ENCODE results near the gene AKNAD1.
A peak's percentile ranks its signal among the peaks of the same experiment; 100 is the strongest.

AKNAD1 gene

DNA sequence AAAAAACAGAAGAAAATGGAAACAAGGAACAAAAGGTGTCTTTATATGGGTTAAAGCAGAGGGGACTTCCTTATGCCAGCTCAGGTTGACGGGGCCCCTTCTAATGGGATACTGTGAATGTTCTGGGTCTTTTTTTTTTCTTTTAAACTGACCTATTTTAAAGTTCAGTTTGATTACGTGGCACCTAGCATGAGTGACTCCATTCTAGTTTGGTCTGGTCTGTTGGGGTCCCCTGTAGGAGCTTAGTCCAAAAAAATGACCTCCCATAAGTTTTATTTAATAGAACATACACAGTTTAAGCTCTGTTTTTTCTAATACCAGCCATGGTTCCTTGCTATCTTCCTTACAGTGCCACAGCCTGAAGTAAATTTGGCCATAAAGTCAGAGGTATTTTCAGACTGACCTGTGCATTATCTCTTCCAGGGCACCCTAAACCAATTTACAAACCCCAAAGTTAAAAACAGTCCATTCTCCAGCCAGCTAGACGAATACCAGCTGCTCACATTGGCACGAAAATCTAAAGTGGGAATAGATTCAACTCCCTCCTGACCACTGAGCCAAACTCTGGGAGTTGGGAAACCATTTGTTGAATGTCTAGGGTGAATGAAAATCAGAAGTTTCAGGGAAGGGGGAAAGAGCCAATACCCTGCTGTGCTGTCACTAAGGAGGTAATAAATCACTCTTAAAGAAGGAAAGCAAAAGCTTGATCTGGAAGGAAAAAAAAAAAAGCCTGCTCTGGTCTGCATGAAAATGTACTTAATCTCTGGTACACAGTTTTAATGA, 42.4 kb downstream of the AKNAD1 start:
- no peaks in the 10 kb centered on the region for H3K27me3 ChIP-seq (ENCODE audit: insufficient read depth, low read length)
- H3K27ac ChIP-seq (ENCODE audit: low read depth, low read length): peak overlapping the region; percentile 96; the same call in 1 of the 2 replicates
- no peaks in the 10 kb centered on the region for H3K36me3 ChIP-seq (ENCODE audit: insufficient read depth, low read length)
- H3K4me3 ChIP-seq (ENCODE audit: low read depth, low read length): no peak overlapping the region
- H3K4me1 ChIP-seq (ENCODE audit: control insufficient read depth, insufficient read depth, low read length, unreplicated experiment): peaks cover 31% of the 10 kb centered on the region
- no peaks in the 10 kb centered on the region for H3K79me2 ChIP-seq (ENCODE audit: control insufficient read depth, insufficient read depth, low read length, unreplicated experiment)
- no peak overlapping the region for H2AFZ ChIP-seq (ENCODE audit: low read length, unreplicated experiment)

DNA sequence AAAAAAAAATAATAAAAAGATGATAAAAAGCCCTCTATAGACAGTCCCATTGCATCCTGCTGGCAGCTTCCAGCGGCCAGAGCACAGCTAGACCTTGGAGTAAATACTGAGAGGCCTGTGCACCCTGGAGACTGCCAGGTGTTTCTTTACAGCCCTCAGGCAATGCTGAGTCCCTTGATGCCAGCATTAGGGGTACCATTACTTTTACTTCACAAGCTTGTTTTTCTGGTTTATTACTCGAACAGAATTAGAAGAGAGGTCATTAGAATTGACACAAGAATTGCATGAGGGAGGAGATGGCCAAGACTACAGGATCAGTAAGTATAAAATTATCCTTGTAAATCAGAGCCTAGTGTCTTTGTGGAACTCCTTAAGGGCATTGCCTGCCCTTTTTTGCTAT, 43.6 kb downstream of the AKNAD1 start:
- Histone ChIP-seq H3K4me1 (ENCODE audit: control insufficient read depth, insufficient read depth, low read length, unreplicated experiment) (peaks cover 31% of the 10 kb centered on the region), H3K27me3 (ENCODE audit: insufficient read depth, low read length) (no peaks in the 10 kb centered on the region), H3K79me2 (ENCODE audit: control insufficient read depth, insufficient read depth, low read length, unreplicated experiment) (no peaks in the 10 kb centered on the region), H3K36me3 (ENCODE audit: insufficient read depth, low read length) (no peaks in the 10 kb centered on the region), H3K4me3 (ENCODE audit: low read depth, low read length) (no peak overlapping the region), H2AFZ (ENCODE audit: low read length, unreplicated experiment) (no peak overlapping the region), H3K27ac (ENCODE audit: low read depth, low read length) (no peak overlapping the region)

DNA sequence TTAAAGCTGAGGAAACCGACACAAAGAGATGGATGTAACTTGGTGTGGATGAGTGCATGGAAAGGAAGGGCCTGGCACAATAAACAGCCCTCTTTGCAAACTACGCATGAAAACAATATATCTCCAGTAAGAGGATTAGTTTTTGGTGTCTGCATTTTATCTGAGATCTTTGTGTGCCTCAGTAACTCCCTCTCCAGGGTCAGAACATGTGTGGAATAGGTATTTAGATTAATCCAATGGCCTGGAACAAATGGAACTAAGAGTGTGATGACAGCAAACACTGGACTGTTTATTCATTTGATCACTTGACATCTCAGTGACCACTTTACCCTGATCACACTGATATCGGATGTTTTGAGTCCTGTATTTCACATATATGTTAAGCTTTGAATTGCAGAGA, 45.3 kb downstream of the AKNAD1 start:
- no peak overlapping the region for H3K4me3 ChIP-seq (ENCODE audit: low read depth, low read length)
- no peaks in the 10 kb centered on the region for H3K27me3 ChIP-seq (ENCODE audit: insufficient read depth, low read length)
- no peak overlapping the region for H2AFZ ChIP-seq (ENCODE audit: low read length, unreplicated experiment)
- H3K27ac ChIP-seq (ENCODE audit: low read depth, low read length): no peak overlapping the region
- peaks cover 19% of the 10 kb centered on the region for H3K4me1 ChIP-seq (ENCODE audit: control insufficient read depth, insufficient read depth, low read length, unreplicated experiment)
- H3K79me2 ChIP-seq (ENCODE audit: control insufficient read depth, insufficient read depth, low read length, unreplicated experiment): no peaks in the 10 kb centered on the region
- H3K36me3 ChIP-seq (ENCODE audit: insufficient read depth, low read length): peaks cover 4% of the 10 kb centered on the region

DNA sequence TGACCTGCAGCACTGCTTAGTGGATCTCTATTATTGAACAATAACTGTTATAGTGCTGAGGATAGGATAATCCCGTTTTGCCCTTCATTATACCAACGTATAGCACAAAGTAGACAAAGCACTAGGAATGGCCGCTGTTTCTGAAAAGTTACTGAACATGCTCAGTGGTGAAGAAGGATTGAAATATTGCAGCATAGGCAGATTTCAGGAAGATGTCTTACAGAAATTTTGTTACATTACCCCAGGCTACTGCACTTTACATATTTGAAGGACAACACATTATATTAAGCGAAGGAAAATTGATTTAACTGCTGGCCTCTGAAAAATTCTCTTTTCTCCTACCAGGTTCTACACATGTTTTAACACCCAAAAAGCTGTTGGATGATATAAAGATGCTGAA, 48.5 kb downstream of the AKNAD1 start:
- H3K27ac ChIP-seq (ENCODE audit: low read depth, low read length): no peak overlapping the region
- H3K4me1 ChIP-seq (ENCODE audit: control insufficient read depth, insufficient read depth, low read length, unreplicated experiment): no peaks in the 10 kb centered on the region
- peaks cover 11% of the 10 kb centered on the region for H3K36me3 ChIP-seq (ENCODE audit: insufficient read depth, low read length)
- no peaks in the 10 kb centered on the region for H3K79me2 ChIP-seq (ENCODE audit: control insufficient read depth, insufficient read depth, low read length, unreplicated experiment)
- no peaks in the 10 kb centered on the region for H3K27me3 ChIP-seq (ENCODE audit: insufficient read depth, low read length)
- H3K4me3 ChIP-seq (ENCODE audit: low read depth, low read length): no peak overlapping the region
- no peak overlapping the region for H2AFZ ChIP-seq (ENCODE audit: low read length, unreplicated experiment)

DNA sequence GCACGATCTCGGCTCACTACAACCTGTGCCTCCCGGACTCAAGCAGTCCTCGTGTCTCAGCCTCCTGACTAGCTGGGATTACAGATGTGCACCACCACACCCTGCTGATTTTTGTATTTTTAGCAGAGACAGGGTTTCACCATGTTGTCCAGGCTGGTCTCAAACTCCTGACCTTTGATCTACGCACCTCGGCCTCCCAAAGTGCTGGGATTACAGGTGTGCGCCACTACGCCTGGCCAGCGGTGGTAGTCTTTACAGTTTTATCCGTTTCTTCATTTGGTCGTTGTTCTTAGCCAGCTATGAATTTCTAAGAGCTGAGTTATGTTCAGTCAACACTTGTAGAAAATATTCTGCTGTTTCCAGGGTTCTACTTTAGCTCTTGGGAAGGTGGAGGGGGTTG, 53.3 kb downstream of the AKNAD1 start:
- Histone ChIP-seq H3K79me2 (ENCODE audit: control insufficient read depth, insufficient read depth, low read length, unreplicated experiment) (no peaks in the 10 kb centered on the region), H3K4me3 (ENCODE audit: low read depth, low read length) (no peak overlapping the region), H2AFZ (ENCODE audit: low read length, unreplicated experiment) (no peak overlapping the region), H3K27ac (ENCODE audit: low read depth, low read length) (no peak overlapping the region), H3K36me3 (ENCODE audit: insufficient read depth, low read length) (peaks cover 21% of the 10 kb centered on the region), H3K4me1 (ENCODE audit: control insufficient read depth, insufficient read depth, low read length, unreplicated experiment) (peaks cover 16% of the 10 kb centered on the region), H3K27me3 (ENCODE audit: insufficient read depth, low read length) (no peaks in the 10 kb centered on the region)

DNA sequence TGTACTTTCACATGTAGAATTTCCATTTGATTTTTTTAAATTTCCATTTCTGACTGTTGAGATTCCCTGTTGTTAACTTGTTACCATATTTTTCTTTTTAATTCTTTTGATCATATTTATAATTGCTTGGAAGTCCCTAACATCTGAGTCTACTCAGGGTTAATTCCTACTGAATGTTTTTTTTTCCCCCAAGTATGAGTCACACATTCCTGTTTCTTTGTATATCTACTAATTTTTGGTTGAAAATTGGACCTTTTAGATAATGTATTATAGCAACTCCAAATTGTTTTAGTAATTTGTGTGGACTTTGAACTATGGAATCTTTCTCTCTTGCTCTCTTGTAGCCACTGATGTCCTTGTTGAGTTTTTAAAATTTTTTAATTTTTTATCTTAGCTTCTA, 55.8 kb downstream of the AKNAD1 start:
- Histone ChIP-seq H3K79me2 (ENCODE audit: control insufficient read depth, insufficient read depth, low read length, unreplicated experiment) (no peaks in the 10 kb centered on the region), H2AFZ (ENCODE audit: low read length, unreplicated experiment) (no peak overlapping the region), H3K4me3 (ENCODE audit: low read depth, low read length) (no peak overlapping the region), H3K36me3 (ENCODE audit: insufficient read depth, low read length) (peaks cover 19% of the 10 kb centered on the region), H3K27ac (ENCODE audit: low read depth, low read length) (peak overlapping the region; percentile 4; the same call in 1 of the 2 replicates), H3K4me1 (ENCODE audit: control insufficient read depth, insufficient read depth, low read length, unreplicated experiment) (peaks cover 16% of the 10 kb centered on the region), H3K27me3 (ENCODE audit: insufficient read depth, low read length) (no peaks in the 10 kb centered on the region)

DNA sequence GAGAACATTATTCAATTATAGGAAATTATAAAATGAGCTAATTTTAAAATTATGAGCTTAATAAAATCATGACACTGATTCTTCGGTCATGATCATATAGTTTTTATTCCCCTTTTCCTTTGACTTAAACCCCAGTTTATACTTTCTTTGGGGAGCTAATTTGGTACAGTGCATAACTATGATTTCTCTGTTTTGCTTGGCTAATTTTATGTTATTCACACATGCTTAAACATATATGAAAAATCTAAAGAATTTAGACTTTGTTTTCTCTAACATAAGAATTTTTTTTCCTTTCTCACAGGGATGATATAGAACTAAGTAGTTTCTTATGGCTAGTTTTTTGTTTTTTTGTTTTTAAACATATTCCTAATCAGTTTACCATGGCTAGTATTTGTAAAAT, 57.9 kb downstream of the AKNAD1 start:
- no peak overlapping the region for H3K4me3 ChIP-seq (ENCODE audit: low read depth, low read length)
- H3K27me3 ChIP-seq (ENCODE audit: insufficient read depth, low read length): no peaks in the 10 kb centered on the region
- peaks cover 16% of the 10 kb centered on the region for H3K4me1 ChIP-seq (ENCODE audit: control insufficient read depth, insufficient read depth, low read length, unreplicated experiment)
- H2AFZ ChIP-seq (ENCODE audit: low read length, unreplicated experiment): no peak overlapping the region
- peaks cover 21% of the 10 kb centered on the region for H3K36me3 ChIP-seq (ENCODE audit: insufficient read depth, low read length)
- no peaks in the 10 kb centered on the region for H3K79me2 ChIP-seq (ENCODE audit: control insufficient read depth, insufficient read depth, low read length, unreplicated experiment)
- H3K27ac ChIP-seq (ENCODE audit: low read depth, low read length): no peak overlapping the region

DNA sequence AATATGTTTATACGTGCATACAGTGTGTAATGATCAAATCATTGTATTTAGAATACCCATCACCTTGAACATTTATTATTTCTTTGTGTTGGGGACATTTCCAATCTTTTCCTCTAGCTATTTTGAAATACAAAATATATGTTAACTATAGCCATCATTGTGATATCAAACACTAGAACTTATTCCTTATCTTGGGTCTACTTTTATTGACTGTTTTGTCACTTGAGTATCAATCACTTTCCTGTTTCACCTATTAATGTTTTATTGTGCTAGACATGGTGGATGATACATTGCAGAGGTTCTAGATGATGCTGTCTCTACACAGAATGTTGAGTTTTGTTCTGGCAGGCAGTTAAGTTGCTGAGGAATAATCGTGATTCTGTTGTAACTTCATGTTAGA, 64.5 kb downstream of the AKNAD1 start:
- Histone ChIP-seq H2AFZ (ENCODE audit: low read length, unreplicated experiment) (no peak overlapping the region), H3K27me3 (ENCODE audit: insufficient read depth, low read length) (no peaks in the 10 kb centered on the region), H3K4me3 (ENCODE audit: low read depth, low read length) (no peak overlapping the region), H3K79me2 (ENCODE audit: control insufficient read depth, insufficient read depth, low read length, unreplicated experiment) (no peaks in the 10 kb centered on the region), H3K36me3 (ENCODE audit: insufficient read depth, low read length) (peaks cover 44% of the 10 kb centered on the region), H3K4me1 (ENCODE audit: control insufficient read depth, insufficient read depth, low read length, unreplicated experiment) (no peaks in the 10 kb centered on the region), H3K27ac (ENCODE audit: low read depth, low read length) (no peak overlapping the region)

DNA sequence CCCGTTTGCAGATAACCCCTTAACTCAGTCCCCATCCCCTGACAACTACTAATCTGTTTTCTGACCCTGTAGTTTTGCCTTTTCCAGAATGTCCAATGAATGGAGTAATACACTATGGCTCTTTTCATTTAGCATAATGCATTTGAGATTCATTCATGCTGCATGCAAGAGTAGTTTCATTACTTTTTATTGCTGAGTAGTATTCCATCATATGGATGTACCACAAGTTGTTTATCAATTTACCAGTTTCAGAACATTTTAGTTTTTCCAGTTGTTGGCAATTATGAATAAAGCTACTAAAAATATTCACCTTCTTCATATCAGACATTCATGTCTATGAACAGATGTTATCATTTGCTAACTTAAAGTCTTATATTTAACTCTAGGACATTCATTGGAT, 65.1 kb downstream of the AKNAD1 start:
- Histone ChIP-seq H3K36me3 (ENCODE audit: insufficient read depth, low read length) (peaks cover 44% of the 10 kb centered on the region), H3K4me3 (ENCODE audit: low read depth, low read length) (no peak overlapping the region), H2AFZ (ENCODE audit: low read length, unreplicated experiment) (no peak overlapping the region), H3K4me1 (ENCODE audit: control insufficient read depth, insufficient read depth, low read length, unreplicated experiment) (no peaks in the 10 kb centered on the region), H3K79me2 (ENCODE audit: control insufficient read depth, insufficient read depth, low read length, unreplicated experiment) (no peaks in the 10 kb centered on the region), H3K27ac (ENCODE audit: low read depth, low read length) (no peak overlapping the region), H3K27me3 (ENCODE audit: insufficient read depth, low read length) (no peaks in the 10 kb centered on the region)

DNA sequence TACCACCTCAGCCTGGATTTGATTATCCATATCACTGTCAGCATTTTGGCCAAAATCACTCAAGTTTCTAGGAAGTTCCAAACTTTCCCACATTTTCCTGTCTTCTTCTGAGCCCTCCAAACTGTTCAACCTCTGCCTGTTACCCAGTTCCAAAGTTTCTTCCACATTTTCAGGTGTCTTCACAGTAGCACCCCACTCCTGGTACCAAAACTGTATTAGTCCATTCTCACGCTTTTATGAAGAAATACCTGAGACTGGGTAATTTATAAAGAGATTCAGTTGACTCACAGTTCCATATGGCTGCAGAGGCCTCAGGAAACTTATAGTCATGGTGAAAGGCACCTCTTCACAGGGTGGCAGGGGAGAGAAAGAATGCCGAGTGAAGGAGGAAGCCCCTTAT, 71.0 kb downstream of the AKNAD1 start:
- Histone ChIP-seq H3K79me2 (ENCODE audit: control insufficient read depth, insufficient read depth, low read length, unreplicated experiment) (no peaks in the 10 kb centered on the region), H2AFZ (ENCODE audit: low read length, unreplicated experiment) (no peak overlapping the region), H3K27me3 (ENCODE audit: insufficient read depth, low read length) (no peaks in the 10 kb centered on the region), H3K4me1 (ENCODE audit: control insufficient read depth, insufficient read depth, low read length, unreplicated experiment) (no peaks in the 10 kb centered on the region), H3K36me3 (ENCODE audit: insufficient read depth, low read length) (peaks cover 62% of the 10 kb centered on the region), H3K27ac (ENCODE audit: low read depth, low read length) (no peak overlapping the region), H3K4me3 (ENCODE audit: low read depth, low read length) (no peak overlapping the region)

DNA sequence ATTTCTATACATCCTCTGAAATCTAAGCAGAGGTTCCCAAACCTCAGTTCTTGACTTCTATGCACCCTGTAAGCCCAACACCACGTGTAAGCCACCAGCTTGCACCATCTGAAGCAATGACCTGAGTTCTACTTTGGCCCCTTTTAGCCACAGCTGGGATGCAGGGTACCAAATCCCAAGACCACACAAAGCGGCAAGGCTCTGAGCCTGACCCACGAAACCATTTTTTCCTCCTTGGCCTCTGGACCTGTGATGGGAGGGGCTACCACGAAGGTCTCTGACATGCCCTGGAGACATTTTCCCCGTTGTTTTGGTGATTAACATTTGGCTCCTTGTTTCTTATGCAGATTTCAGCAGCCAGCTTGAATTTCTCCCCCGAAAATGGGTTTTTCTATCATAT, 71.6 kb downstream of the AKNAD1 start:
- Histone ChIP-seq H2AFZ (ENCODE audit: low read length, unreplicated experiment) (no peak overlapping the region), H3K36me3 (ENCODE audit: insufficient read depth, low read length) (peaks cover 59% of the 10 kb centered on the region), H3K27me3 (ENCODE audit: insufficient read depth, low read length) (no peaks in the 10 kb centered on the region), H3K27ac (ENCODE audit: low read depth, low read length) (no peak overlapping the region), H3K4me1 (ENCODE audit: control insufficient read depth, insufficient read depth, low read length, unreplicated experiment) (no peaks in the 10 kb centered on the region), H3K79me2 (ENCODE audit: control insufficient read depth, insufficient read depth, low read length, unreplicated experiment) (no peaks in the 10 kb centered on the region), H3K4me3 (ENCODE audit: low read depth, low read length) (no peak overlapping the region)
